K562 (cell line): ENCODE data around the gene GLRX2. TPM values are rescaled to one million over a fixed set of nuclear protein-coding genes. Genes with fewer than 3 reads are reported as not detected.

Source experiments
- AFF1 ChIP-seq, 2 experiments: fragments of 450-650 bp; IDR thresholded peaks; 2 replicates each; pipeline ENCODE4 v1.6.1; 2018; ENCODE audit warnings: mild to moderate bottlenecking in 2 of 2, low read depth in 1 of 2; ENCODE audit not compliant: partially characterized antibody in 2 of 2
- BMI1 ChIP-seq: fragments of 150-350 bp; IDR thresholded peaks from 2 replicates; pipeline ENCODE4 v1.6.1; 2014; ENCODE audit warnings: low read length
- ETV1 ChIP-seq: fragments of 450-650 bp; conservative IDR thresholded peaks from 2 replicates; pipeline ENCODE4 v1.6.1; 2016; ENCODE audit warnings: missing genetic modification characterization, control low read depth, low read depth, missing compliant biosample characterization
- GATA2 ChIP-seq: sonication (generic); formaldehyde crosslinking; IDR thresholded peaks from 2 replicates; pipeline ENCODE4 v1.4.0; 2020; ENCODE audit warnings: mild to moderate bottlenecking, missing genetic modification reagents
- GTF2F1 ChIP-seq: IDR thresholded peaks from 2 replicates; pipeline ENCODE4 v1.6.1; 2011; ENCODE audit warnings: low read depth, low read length, improper control_type of control experiment
- HDAC1 ChIP-seq, 2 experiments: fragments of 450-650 bp; IDR thresholded peaks; 2 replicates each; pipeline ENCODE4 v1.6.1; 2016 to 2017; ENCODE audit warnings: inconsistent platforms in 1 of 2, mild to moderate bottlenecking in 1 of 2, moderate library complexity in 1 of 2
- HNRNPUL1 ChIP-seq: fragments of 200-400 bp; formaldehyde crosslinking; IDR thresholded peaks from 2 replicates; pipeline ENCODE4 v1.6.1; 2017; ENCODE audit warnings: low read length
- PTBP1 ChIP-seq: fragments of 200-400 bp; formaldehyde crosslinking; IDR thresholded peaks from 2 replicates; pipeline ENCODE4 v1.6.1; 2017; ENCODE audit warnings: low read depth, low read length
- THAP12 ChIP-seq: fragments of 250-450 bp; sonication (Bioruptor Pico); IDR thresholded peaks from 2 replicates; pipeline ENCODE4 v1.9.0; 2021; ENCODE audit warnings: mild to moderate bottlenecking, inconsistent platforms
- XRCC5 ChIP-seq: fragments of 200-400 bp; formaldehyde crosslinking; IDR thresholded peaks from 2 replicates; pipeline ENCODE4 v1.6.1; 2017; ENCODE audit warnings: low read depth, mild to moderate bottlenecking, low read length
- ZNF384 ChIP-seq: IDR thresholded peaks from 2 replicates; pipeline ENCODE4 v1.6.1; 2012; ENCODE audit warnings: low read depth, low read length, improper control_type of control experiment
- ZNF592 ChIP-seq: fragments of 450-650 bp; IDR thresholded peaks from 2 replicates; pipeline ENCODE4 v1.6.1; 2017; ENCODE audit warnings: antibody characterized with exemption, mild to moderate bottlenecking
- polyA plus RNA-seq, 8 experiments: library from polyadenylated mRNA; depleted of rRNA in 4 of 8; stranded (reverse) in 5 of 8; unstranded in 3 of 8; fragments of >200 nt; fragmentation: Nextera tagmentation in 2 of 8; fragmentation: Illumina TruSeq in 1 of 8; extraction: Ambion mirVana in 2 of 8; extraction: Trizol in 1 of 8; gene quantifications; 2 replicates each; pipeline versions ENCODE4 v1.2.1 to v1.2.3, GENCODE V29; 2011 to 2014; ENCODE audit warnings: inconsistent platforms in 1 of 8, missing spikeins in 1 of 8
- total RNA-seq, 7 experiments: library from RNA; depleted of rRNA in 6 of 7; stranded (reverse); fragments of >200 nt in 6 of 7; fragmentation: Illumina TruSeq in 2 of 7; extraction: Trizol in 2 of 7; gene quantifications; 2 replicates each; pipeline versions ENCODE4 v1.2.1 to v1.2.3, GENCODE V29; 2011 to 2021; ENCODE audit warnings: low replicate concordance in 1 of 7
- TF ChIP-seq, protein P1 (sequence below): fragments of 450-650 bp; IDR thresholded peaks from 2 replicates; pipeline ENCODE4 v1.7.1; 2018; ENCODE audit warnings: mild to moderate bottlenecking, low read depth; ENCODE audit not compliant: partially characterized antibody
- TF ChIP-seq, protein P2 (sequence below), 2 experiments: fragments of 450-650 bp in 1 of 2; sonication (generic) in 1 of 2; formaldehyde crosslinking; conservative IDR thresholded peaks; 2 replicates each; pipeline versions ENCODE4 v1.4.0 to v1.8.1; 2020 to 2022; ENCODE audit warnings: mild to moderate bottlenecking in 1 of 2, missing genetic modification reagents in 1 of 2

Gene GLRX2
- total and polyA plus RNA-seq, 9 of the 15 experiments (the other 6 are each of a cell fraction or from before 2014, with no cell fraction given): 13.3 to 82.6 (median 55.1) TPM

DNA sequence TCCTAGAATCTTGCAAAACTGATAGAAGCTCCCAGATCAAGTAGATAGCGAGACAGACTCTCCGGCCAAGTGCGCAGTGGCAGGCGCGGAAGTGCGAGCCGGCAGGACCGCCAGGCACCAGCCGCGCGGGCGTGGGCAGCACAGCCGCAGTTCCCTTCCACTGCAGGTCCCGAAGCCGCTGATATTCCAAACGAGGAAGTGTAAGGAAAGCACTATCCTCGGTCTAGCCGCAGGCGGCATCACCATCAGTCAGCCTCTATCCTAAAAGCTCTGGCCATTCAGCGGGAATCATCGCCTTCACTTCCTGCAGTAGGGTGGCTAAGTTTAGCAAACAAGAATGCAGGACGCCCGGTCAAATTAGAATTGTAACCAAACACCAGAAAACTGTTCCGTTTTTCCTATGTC, 710 bp downstream of the GLRX2 start (continued):
- TF ChIP-seq, protein P1, sequence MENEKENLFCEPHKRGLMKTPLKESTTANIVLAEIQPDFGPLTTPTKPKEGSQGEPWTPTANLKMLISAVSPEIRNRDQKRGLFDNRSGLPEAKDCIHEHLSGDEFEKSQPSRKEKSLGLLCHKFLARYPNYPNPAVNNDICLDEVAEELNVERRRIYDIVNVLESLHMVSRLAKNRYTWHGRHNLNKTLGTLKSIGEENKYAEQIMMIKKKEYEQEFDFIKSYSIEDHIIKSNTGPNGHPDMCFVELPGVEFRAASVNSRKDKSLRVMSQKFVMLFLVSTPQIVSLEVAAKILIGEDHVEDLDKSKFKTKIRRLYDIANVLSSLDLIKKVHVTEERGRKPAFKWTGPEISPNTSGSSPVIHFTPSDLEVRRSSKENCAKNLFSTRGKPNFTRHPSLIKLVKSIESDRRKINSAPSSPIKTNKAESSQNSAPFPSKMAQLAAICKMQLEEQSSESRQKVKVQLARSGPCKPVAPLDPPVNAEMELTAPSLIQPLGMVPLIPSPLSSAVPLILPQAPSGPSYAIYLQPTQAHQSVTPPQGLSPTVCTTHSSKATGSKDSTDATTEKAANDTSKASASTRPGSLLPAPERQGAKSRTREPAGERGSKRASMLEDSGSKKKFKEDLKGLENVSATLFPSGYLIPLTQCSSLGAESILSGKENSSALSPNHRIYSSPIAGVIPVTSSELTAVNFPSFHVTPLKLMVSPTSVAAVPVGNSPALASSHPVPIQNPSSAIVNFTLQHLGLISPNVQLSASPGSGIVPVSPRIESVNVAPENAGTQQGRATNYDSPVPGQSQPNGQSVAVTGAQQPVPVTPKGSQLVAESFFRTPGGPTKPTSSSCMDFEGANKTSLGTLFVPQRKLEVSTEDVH: no peak
- TF ChIP-seq, protein P2, sequence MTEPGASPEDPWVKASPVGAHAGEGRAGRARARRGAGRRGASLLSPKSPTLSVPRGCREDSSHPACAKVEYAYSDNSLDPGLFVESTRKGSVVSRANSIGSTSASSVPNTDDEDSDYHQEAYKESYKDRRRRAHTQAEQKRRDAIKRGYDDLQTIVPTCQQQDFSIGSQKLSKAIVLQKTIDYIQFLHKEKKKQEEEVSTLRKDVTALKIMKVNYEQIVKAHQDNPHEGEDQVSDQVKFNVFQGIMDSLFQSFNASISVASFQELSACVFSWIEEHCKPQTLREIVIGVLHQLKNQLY (CRISPR knock-in tag; conservative IDR thresholded peaks at IDR 0.05): no peak
- TF ChIP-seq GTF2F1 (no peak), BMI1 (no peak), AFF1 (IDR thresholded peaks at IDR 0.05; ENCODE audit: low read depth in 1 of 2, partially characterized antibody in 2 of 2) (peak; percentile 39), ETV1 (tag) (peak; percentile 43; the same call in 1 of the 2 replicates), THAP12 (CRISPR knock-in tag) (no peak), GATA2 (CRISPR knock-in tag) (peak; percentile 80), XRCC5 (no peak), HDAC1 (IDR thresholded peaks at IDR 0.05) (peak in 1 of 2 experiments; percentile 63; a peak in 2 of 4 replicates), PTBP1 (no peak), ZNF384 (no peak), ZNF592 (no peak), HNRNPUL1 (no peak)
